ENCODE results near the gene GPR4.

- TF ChIP-seq POLR2A (IDR thresholded peaks at IDR 0.05; ENCODE audit: low read depth, low read length) (no peak), RFX5 (IDR thresholded peaks at IDR 0.05; ENCODE audit: low read depth, low read length) (no peak), CHD1 (IDR thresholded peaks at IDR 0.05; ENCODE audit: low read depth, low read length) (no peak), MXI1 (IDR thresholded peaks at IDR 0.05; ENCODE audit: borderline replicate concordance, low read depth, low read length) (no peak)
- TF ChIP-seq, protein P1, sequence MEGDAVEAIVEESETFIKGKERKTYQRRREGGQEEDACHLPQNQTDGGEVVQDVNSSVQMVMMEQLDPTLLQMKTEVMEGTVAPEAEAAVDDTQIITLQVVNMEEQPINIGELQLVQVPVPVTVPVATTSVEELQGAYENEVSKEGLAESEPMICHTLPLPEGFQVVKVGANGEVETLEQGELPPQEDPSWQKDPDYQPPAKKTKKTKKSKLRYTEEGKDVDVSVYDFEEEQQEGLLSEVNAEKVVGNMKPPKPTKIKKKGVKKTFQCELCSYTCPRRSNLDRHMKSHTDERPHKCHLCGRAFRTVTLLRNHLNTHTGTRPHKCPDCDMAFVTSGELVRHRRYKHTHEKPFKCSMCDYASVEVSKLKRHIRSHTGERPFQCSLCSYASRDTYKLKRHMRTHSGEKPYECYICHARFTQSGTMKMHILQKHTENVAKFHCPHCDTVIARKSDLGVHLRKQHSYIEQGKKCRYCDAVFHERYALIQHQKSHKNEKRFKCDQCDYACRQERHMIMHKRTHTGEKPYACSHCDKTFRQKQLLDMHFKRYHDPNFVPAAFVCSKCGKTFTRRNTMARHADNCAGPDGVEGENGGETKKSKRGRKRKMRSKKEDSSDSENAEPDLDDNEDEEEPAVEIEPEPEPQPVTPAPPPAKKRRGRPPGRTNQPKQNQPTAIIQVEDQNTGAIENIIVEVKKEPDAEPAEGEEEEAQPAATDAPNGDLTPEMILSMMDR (conservative IDR thresholded peaks at IDR 0.05; ENCODE audit: low read depth, low read length), result no peak
These were observed 47.5 kb downstream of the GPR4 start for GRCh38 chr19:45554481-45554880.
